Measurements from ENCODE around the gene GZF1. TPM values are rescaled to one million over a fixed set of nuclear protein-coding genes. Genes with fewer than 3 reads are reported as not detected.

The GZF1 gene
- total and polyA plus RNA-seq, 4 donors, result 1.6 to 11.0 (median 5.1) TPM

DNA sequence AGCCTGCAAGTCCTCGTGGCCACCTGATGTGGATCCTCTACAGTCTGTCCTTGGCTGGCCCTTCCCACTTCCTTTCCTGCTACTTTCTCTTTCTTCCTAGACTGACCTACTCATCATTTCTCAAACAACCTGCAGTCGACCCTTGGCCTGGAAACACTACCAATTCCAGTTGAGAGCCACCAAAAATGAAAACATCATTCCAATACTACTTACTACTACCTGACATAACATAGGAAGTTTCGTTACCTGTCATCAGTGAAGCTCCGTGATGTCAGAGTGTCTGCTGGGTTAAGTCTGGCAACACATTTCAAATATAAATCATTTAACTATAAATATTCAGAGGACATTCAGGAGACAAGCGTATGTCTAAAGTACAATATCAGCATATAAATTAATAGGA, 13.8 kb downstream of the GZF1 start:
- H3K9me3 ChIP-seq (ENCODE audit: control insufficient read depth in 4 of 4, low read length in 3 of 4), result peaks cover 0 to 2% (median 0%) of the 10 kb centered on the region in 4 donors
- no peak overlapping the region for H3K27ac ChIP-seq (ENCODE audit: low read depth in 1 of 2, low read length in 2 of 2)
- no peaks in the 10 kb centered on the region for H3K27me3 ChIP-seq (ENCODE audit: control insufficient read depth in 4 of 4, insufficient read depth in 4 of 4, low read length in 3 of 4)
- no peak overlapping the region for H3K9ac ChIP-seq (ENCODE audit: low read depth in 1 of 2, low read length in 2 of 2)
- TF ChIP-seq, protein P1, sequence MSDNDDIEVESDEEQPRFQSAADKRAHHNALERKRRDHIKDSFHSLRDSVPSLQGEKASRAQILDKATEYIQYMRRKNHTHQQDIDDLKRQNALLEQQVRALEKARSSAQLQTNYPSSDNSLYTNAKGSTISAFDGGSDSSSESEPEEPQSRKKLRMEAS (IDR thresholded peaks at IDR 0.05), result no peak
- no peak for TF ChIP-seq GABPA (IDR thresholded peaks at IDR 0.05 in 1 of 2, conservative IDR thresholded peaks at IDR 0.05 in 1 of 2)
- TF ChIP-seq SP1 (IDR thresholded peaks at IDR 0.05), result no peak
- TF ChIP-seq HNF4G (IDR thresholded peaks at IDR 0.05), result no peak
- peaks cover 0 to 1% (median 0%) of the 10 kb centered on the region in 4 donors for H3K4me1 ChIP-seq (ENCODE audit: control insufficient read depth in 4 of 4, insufficient read depth in 4 of 4, low read length in 3 of 4)
- H3K36me3 ChIP-seq (ENCODE audit: control insufficient read depth in 4 of 4, insufficient read depth in 3 of 4, low read depth in 1 of 4, low read length in 3 of 4), result peaks cover 6 to 53% (median 42%) of the 10 kb centered on the region in 4 donors
- DNase-seq (ENCODE audit: low spot score), result no peak
- WGBS, result 92% methylated on average over 5 of the region's 5 CpGs
- no peak overlapping the region for H3K4me3 ChIP-seq (ENCODE audit: low read depth in 1 of 3, low read length in 3 of 3)

DNA sequence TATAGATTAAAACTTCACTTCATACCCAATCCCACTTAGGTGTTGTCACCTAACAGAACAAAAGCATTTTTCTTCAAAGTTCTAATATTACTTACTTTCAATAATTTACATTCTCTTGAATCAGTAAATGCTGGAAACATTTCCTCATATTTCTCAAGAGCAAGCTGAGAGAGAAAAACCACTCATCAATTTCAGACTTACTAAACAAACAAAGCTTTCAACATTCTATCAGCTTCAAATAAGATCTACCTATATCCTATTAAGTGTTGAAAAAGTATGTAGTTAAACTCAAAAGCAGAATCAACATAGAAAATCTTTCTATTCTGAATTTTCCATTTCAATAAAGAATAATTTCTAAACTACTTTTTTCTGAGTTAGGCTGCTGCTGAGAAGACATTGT, 17.8 kb downstream of the GZF1 start:
- peaks cover 3 to 28% (median 21%) of the 10 kb centered on the region in 4 donors for H3K36me3 ChIP-seq (ENCODE audit: control insufficient read depth in 4 of 4, insufficient read depth in 3 of 4, low read depth in 1 of 4, low read length in 3 of 4)
- no peak overlapping the region for H3K4me3 ChIP-seq (ENCODE audit: low read depth in 1 of 3, low read length in 3 of 3)
- no peak overlapping the region for H3K9ac ChIP-seq (ENCODE audit: low read depth in 1 of 2, low read length in 2 of 2)
- peaks cover 0 to 2% (median 0%) of the 10 kb centered on the region in 4 donors for H3K9me3 ChIP-seq (ENCODE audit: control insufficient read depth in 4 of 4, low read length in 3 of 4)
- H3K4me1 ChIP-seq (ENCODE audit: control insufficient read depth in 4 of 4, insufficient read depth in 4 of 4, low read length in 3 of 4), result peaks cover 0 to 1% (median 0%) of the 10 kb centered on the region in 4 donors
- TF ChIP-seq FOXA2 (IDR thresholded peaks at IDR 0.05), result no peak
- TF ChIP-seq RAD21 (IDR thresholded peaks at IDR 0.05), result no peak
- TF ChIP-seq, protein P2, sequence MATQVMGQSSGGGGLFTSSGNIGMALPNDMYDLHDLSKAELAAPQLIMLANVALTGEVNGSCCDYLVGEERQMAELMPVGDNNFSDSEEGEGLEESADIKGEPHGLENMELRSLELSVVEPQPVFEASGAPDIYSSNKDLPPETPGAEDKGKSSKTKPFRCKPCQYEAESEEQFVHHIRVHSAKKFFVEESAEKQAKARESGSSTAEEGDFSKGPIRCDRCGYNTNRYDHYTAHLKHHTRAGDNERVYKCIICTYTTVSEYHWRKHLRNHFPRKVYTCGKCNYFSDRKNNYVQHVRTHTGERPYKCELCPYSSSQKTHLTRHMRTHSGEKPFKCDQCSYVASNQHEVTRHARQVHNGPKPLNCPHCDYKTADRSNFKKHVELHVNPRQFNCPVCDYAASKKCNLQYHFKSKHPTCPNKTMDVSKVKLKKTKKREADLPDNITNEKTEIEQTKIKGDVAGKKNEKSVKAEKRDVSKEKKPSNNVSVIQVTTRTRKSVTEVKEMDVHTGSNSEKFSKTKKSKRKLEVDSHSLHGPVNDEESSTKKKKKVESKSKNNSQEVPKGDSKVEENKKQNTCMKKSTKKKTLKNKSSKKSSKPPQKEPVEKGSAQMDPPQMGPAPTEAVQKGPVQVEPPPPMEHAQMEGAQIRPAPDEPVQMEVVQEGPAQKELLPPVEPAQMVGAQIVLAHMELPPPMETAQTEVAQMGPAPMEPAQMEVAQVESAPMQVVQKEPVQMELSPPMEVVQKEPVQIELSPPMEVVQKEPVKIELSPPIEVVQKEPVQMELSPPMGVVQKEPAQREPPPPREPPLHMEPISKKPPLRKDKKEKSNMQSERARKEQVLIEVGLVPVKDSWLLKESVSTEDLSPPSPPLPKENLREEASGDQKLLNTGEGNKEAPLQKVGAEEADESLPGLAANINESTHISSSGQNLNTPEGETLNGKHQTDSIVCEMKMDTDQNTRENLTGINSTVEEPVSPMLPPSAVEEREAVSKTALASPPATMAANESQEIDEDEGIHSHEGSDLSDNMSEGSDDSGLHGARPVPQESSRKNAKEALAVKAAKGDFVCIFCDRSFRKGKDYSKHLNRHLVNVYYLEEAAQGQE (IDR thresholded peaks at IDR 0.05), result no peak
- TF ChIP-seq YY1 (IDR thresholded peaks at IDR 0.05), result no peak
- TF ChIP-seq, protein P3, sequence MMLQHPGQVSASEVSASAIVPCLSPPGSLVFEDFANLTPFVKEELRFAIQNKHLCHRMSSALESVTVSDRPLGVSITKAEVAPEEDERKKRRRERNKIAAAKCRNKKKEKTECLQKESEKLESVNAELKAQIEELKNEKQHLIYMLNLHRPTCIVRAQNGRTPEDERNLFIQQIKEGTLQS (IDR thresholded peaks at IDR 0.05), result no peak
- no peak for TF ChIP-seq SP1 (IDR thresholded peaks at IDR 0.05)
- TF ChIP-seq EGR1 (IDR thresholded peaks at IDR 0.05; ENCODE audit: low read depth in 2 of 2), result no peak
- TF ChIP-seq TAF1 (conservative IDR thresholded peaks at IDR 0.05), result no peak
- no peak for TF ChIP-seq HNF4A (conservative IDR thresholded peaks at IDR 0.05)
- TF ChIP-seq, protein P1 (IDR thresholded peaks at IDR 0.05), result no peak
- TF ChIP-seq NR2F2 (IDR thresholded peaks at IDR 0.05), result no peak
- H3K27ac ChIP-seq (ENCODE audit: low read depth in 1 of 2, low read length in 2 of 2), result no peak overlapping the region
- H3K27me3 ChIP-seq (ENCODE audit: control insufficient read depth in 4 of 4, insufficient read depth in 4 of 4, low read length in 3 of 4), result no peaks in the 10 kb centered on the region
- no peak for DNase-seq (ENCODE audit: low spot score)

DNA sequence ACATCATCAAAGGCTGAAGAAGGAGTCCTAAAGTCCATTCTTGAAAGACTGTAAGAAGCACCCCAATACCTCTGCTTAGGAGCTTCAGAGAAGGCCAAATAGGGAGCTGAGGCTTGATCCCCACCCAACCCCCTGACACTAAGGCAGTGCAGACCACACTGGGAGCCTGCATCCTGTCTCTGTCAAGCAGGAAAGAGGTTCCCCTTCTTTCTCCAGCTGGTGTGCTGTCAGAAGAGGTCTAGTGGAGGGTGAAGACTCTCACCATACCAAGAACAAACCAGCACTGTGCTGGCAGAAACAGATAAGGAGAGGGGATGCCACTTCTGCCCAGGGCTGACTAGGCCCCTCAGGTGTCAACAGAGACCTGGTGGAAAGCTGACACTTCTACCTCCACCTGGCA, 19.9 kb downstream of the GZF1 start:
- Histone ChIP-seq H3K9me3 (ENCODE audit: control insufficient read depth in 4 of 4, low read length in 3 of 4) (no peaks in the 10 kb centered on the region), H3K27ac (ENCODE audit: low read depth in 1 of 2, low read length in 2 of 2) (no peak overlapping the region), H3K4me3 (ENCODE audit: low read depth in 1 of 3, low read length in 3 of 3) (no peak overlapping the region), H3K27me3 (ENCODE audit: control insufficient read depth in 4 of 4, insufficient read depth in 4 of 4, low read length in 3 of 4) (no peaks in the 10 kb centered on the region), H3K36me3 (ENCODE audit: control insufficient read depth in 4 of 4, insufficient read depth in 3 of 4, low read depth in 1 of 4, low read length in 3 of 4) (peaks cover 0 to 17% (median 9%) of the 10 kb centered on the region in 4 donors), H3K4me1 (ENCODE audit: control insufficient read depth in 4 of 4, insufficient read depth in 4 of 4, low read length in 3 of 4) (peaks cover 0 to 4% (median 0%) of the 10 kb centered on the region in 4 donors), H3K9ac (ENCODE audit: low read depth in 1 of 2, low read length in 2 of 2) (no peak overlapping the region)
- TF ChIP-seq TAF1 (conservative IDR thresholded peaks at IDR 0.05), result no peak
- TF ChIP-seq EGR1 (IDR thresholded peaks at IDR 0.05; ENCODE audit: low read depth in 2 of 2), result no peak
- TF ChIP-seq NR2F2 (IDR thresholded peaks at IDR 0.05), result no peak
- no peak for TF ChIP-seq GABPA (IDR thresholded peaks at IDR 0.05 in 1 of 2, conservative IDR thresholded peaks at IDR 0.05 in 1 of 2)
- TF ChIP-seq, protein P4, sequence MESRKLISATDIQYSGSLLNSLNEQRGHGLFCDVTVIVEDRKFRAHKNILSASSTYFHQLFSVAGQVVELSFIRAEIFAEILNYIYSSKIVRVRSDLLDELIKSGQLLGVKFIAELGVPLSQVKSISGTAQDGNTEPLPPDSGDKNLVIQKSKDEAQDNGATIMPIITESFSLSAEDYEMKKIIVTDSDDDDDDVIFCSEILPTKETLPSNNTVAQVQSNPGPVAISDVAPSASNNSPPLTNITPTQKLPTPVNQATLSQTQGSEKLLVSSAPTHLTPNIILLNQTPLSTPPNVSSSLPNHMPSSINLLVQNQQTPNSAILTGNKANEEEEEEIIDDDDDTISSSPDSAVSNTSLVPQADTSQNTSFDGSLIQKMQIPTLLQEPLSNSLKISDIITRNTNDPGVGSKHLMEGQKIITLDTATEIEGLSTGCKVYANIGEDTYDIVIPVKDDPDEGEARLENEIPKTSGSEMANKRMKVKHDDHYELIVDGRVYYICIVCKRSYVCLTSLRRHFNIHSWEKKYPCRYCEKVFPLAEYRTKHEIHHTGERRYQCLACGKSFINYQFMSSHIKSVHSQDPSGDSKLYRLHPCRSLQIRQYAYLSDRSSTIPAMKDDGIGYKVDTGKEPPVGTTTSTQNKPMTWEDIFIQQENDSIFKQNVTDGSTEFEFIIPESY (IDR thresholded peaks at IDR 0.05), result no peak
- TF ChIP-seq, protein P5, sequence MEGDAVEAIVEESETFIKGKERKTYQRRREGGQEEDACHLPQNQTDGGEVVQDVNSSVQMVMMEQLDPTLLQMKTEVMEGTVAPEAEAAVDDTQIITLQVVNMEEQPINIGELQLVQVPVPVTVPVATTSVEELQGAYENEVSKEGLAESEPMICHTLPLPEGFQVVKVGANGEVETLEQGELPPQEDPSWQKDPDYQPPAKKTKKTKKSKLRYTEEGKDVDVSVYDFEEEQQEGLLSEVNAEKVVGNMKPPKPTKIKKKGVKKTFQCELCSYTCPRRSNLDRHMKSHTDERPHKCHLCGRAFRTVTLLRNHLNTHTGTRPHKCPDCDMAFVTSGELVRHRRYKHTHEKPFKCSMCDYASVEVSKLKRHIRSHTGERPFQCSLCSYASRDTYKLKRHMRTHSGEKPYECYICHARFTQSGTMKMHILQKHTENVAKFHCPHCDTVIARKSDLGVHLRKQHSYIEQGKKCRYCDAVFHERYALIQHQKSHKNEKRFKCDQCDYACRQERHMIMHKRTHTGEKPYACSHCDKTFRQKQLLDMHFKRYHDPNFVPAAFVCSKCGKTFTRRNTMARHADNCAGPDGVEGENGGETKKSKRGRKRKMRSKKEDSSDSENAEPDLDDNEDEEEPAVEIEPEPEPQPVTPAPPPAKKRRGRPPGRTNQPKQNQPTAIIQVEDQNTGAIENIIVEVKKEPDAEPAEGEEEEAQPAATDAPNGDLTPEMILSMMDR (IDR thresholded peaks at IDR 0.05; ENCODE audit: low read depth, low read length, missing input control), result no peak
- no peak for TF ChIP-seq FOXA1 (IDR thresholded peaks at IDR 0.05)
- TF ChIP-seq RXRA (IDR thresholded peaks at IDR 0.05), result no peak
- no peak for DNase-seq (ENCODE audit: low spot score)

All from liver (tissue), 9 donors.